GM10248 (cell line): Measurements from ENCODE around the gene PHACTR3.
"Not testable (repeated sequence)": the region's sequence is repeated elsewhere in the genome, so short reads cannot be mapped to it uniquely, and the experiment has no call there.

Source experiments
- CTCF ChIA-PET: fragments of 300-600 bp; sonication (Branson Sonifier 250); formaldehyde crosslinking; extraction: SDS; loops from one replicate; lab custom pipeline; 2021; ENCODE audit warnings: antibody characterized with exemption; lab: Yijun Ruan, JAX
- POLR2A ChIA-PET: fragments of 350-650 bp; sonication (Branson Sonifier 250); formaldehyde crosslinking; extraction: SDS; loops from one replicate; lab custom pipeline; 2020; ENCODE audit warnings: antibody characterized with exemption; lab: Yijun Ruan, JAX
- DNase-seq: peaks from one replicate; pipeline ENCODE4 v3.0.0; 2012; ENCODE audit errors: extremely low spot score
- CTCF ChIP-seq: IDR thresholded peaks from 2 replicates; pipeline ENCODE4 v1.5.1; 2012; ENCODE audit warnings: mild to moderate bottlenecking, low read depth; ENCODE audit errors: extremely low read depth, missing control alignments, control extremely low read depth

Gene PHACTR3

GRCh38 chr20:59866338-59866737 lies 262.0 kb downstream of the PHACTR3 start:
- POLR2A ChIA-PET: no interaction called here

GRCh38 chr20:59871096-59871495 lies 266.8 kb downstream of the PHACTR3 start:
- ChIA-PET POLR2A (no interaction called here), CTCF (no interaction called here)
- no peak for DNase-seq
- no peak for TF ChIP-seq CTCF

More at GRCh38 chr20:59866338-59866737, 262.0 kb downstream of the PHACTR3 start:
- DNase-seq: no peak
- CTCF ChIA-PET: no interaction called here
- no peak for TF ChIP-seq CTCF

- no peak for DNase-seq
- POLR2A ChIA-PET: no interaction called here
- CTCF ChIA-PET: no interaction called here
- no peak for TF ChIP-seq CTCF
Observed at GRCh38 chr20:59873409-59873808, 269.1 kb downstream of the PHACTR3 start.

- CTCF ChIA-PET: no interaction called here
- POLR2A ChIA-PET: no interaction called here
- no peak for TF ChIP-seq CTCF
- DNase-seq: no peak
Observed at GRCh38 chr20:59880198-59880597, 275.9 kb downstream of the PHACTR3 start.

- ChIA-PET POLR2A (no interaction called here), CTCF (no interaction called here)
- no peak for DNase-seq
- no peak for TF ChIP-seq CTCF
Observed at GRCh38 chr20:59884494-59884893, 280.2 kb downstream of the PHACTR3 start.

GRCh38 chr20:59888050-59888449 lies 283.7 kb downstream of the PHACTR3 start:
- ChIA-PET CTCF (no interaction called here), POLR2A (no interaction called here)

GRCh38 chr20:59890035-59890434 lies 285.7 kb downstream of the PHACTR3 start:
- CTCF ChIA-PET, DNase-seq, POLR2A ChIA-PET: not testable (repeated sequence)

More at GRCh38 chr20:59888050-59888449, 283.7 kb downstream of the PHACTR3 start:
- TF ChIP-seq CTCF: no peak
- DNase-seq: no peak
